Measurements from ENCODE around the gene THRSP. TPM values are rescaled to one million over a fixed set of nuclear protein-coding genes. Genes with fewer than 3 reads are reported as not detected.
"Not testable (repeated sequence)": the region's sequence is repeated elsewhere in the genome, so short reads cannot be mapped to it uniquely, and the experiment has no call there.

THRSP gene
- total RNA-seq, 2 experiments from 2014 or later: not detected

DNA sequence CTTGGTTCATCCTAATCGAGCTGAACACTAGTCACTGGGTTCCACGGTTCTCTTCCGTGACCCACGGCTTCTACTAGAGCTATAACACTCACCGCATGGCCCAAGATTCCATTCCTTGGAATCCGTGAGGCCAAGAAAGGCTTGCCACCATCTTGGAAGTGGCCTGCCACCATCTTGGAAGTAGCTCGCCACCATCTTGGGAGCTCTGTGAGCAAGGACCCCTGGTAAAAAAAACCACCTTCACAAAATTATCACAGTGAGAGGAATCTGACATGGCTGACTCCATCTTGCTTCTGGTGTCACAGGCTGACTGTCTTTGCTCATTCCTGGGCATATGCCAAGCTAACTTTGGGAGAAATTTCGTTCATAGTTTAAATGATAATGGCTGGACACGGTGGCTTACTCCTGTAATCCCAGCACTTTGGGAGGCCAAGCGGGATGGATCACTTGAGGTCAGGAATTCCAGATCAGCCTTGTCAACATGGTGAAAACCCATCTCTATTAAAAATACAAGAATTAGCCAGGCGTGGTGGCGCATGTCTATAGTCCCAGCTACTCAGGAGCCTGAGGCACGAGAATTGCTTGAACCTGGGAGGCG is 21.7 kb upstream of the THRSP start:
- Mint-ChIP-seq H3K27me3 (peaks cover 5% of the 10 kb centered on the region), H3K4me3 (no peak overlapping the region), H3K27ac (no peak overlapping the region), H3K36me3 (ENCODE audit: low read depth) (no peaks in the 10 kb centered on the region), H3K4me1 (peaks cover 20% of the 10 kb centered on the region), H3K9me3 (no peaks in the 10 kb centered on the region)
- POLR2A ChIA-PET: no interaction called here
- CTCF ChIA-PET: interaction anchor here (0.7 to 2.2 kb wide), 3 partner anchors 11 to 76 kb away, joined by 3 to 7 read pairs (median 3); no protein-coding TSS in a partner anchor
- DNase-seq: no peak

GRCh38 chr11:78044706-78045105 is 19.0 kb upstream of the THRSP start:
- DNase-seq: no peak
- no peaks in the 10 kb centered on the region for H3K9me3 Mint-ChIP-seq
- peaks cover 17% of the 10 kb centered on the region for H3K4me1 Mint-ChIP-seq
- H3K27me3 Mint-ChIP-seq: peaks cover 5% of the 10 kb centered on the region
- POLR2A ChIA-PET: no interaction called here
- CTCF ChIA-PET: interaction anchor here (1.3 to 2.1 kb wide), 5 partner anchors 9 to 520 kb away, joined by 3 to 9 read pairs (median 4); partner anchors contain the start of gene NDUFC2
- H3K4me3 Mint-ChIP-seq: no peak overlapping the region
- H3K27ac Mint-ChIP-seq: no peak overlapping the region
- no peaks in the 10 kb centered on the region for H3K36me3 Mint-ChIP-seq (ENCODE audit: low read depth)

DNA sequence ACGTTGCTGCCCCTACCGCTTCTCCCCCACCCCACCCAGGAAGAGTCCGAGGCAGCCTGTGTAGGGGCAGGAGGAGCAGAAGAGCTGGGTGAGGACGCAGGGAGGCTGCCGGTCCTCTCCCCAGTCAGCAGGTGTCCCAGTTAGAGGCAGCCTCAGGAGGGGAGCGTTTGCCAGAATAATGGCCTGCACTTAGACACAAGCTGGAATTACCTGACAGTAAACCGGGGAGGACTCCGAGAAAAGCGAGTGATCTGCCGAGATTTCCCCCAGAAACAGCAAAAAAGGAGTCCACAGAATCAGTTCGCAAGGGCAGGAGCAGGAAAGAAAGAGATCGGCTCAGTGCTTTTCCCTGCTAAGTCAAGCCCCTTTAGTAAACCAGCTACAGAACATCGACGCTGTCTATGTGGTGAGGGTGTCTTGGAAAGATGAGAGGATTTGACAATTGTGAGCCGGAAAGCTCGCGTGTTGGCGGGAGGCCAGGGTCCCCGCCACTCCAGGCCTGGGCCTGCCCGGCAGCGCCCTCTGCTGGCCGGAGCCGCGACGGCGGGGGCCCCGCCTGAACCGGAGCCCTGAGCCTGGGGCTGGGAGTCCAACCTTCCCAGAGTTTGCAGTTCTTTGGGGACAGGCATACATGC is 17.7 kb upstream of the THRSP start:
- Mint-ChIP-seq H3K27me3 (peaks cover 5% of the 10 kb centered on the region), H3K36me3 (ENCODE audit: low read depth) (no peaks in the 10 kb centered on the region), H3K27ac (no peak overlapping the region), H3K9me3 (no peaks in the 10 kb centered on the region), H3K4me3 (no peak overlapping the region), H3K4me1 (peaks cover 12% of the 10 kb centered on the region)
- DNase-seq: peak; percentile 68
- ChIA-PET POLR2A (no interaction called here), CTCF (interaction anchor here (0.7 to 2.1 kb wide), 15 partner anchors 9 to 144 kb away, joined by 3 to 9 read pairs (median 3); partner anchors contain the start of genes NDUFC2 and THRSP)

DNA sequence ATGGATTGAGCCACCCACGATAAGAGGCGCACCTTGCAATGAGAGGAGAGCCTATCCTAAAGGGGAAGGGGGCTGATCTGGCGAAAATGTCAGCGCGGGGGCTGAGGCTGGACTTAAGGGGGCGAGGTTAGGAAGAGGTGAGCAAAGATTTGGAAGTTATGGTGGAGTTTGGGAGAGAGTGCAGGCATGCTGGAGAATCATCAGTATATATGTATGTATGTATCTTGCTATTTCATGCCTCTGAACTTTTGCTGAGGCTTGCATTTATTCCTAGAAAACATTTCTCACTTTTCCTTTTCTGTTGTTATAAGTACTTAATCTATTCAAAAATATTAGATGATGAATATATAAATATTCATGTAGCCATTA is 17.2 kb upstream of the THRSP start:
- H3K9me3 Mint-ChIP-seq: no peaks in the 10 kb centered on the region
- no peaks in the 10 kb centered on the region for H3K36me3 Mint-ChIP-seq (ENCODE audit: low read depth)
- peaks cover 13% of the 10 kb centered on the region for H3K4me1 Mint-ChIP-seq
- ChIA-PET POLR2A (no interaction called here), CTCF (interaction anchor here (0.7 to 2.1 kb wide), 12 partner anchors 8 to 225 kb away, joined by 3 to 9 read pairs (median 4); partner anchors contain the start of genes AAMDC and NDUFC2)
- no peak overlapping the region for H3K4me3 Mint-ChIP-seq
- no peak for DNase-seq
- peaks cover 5% of the 10 kb centered on the region for H3K27me3 Mint-ChIP-seq
- H3K27ac Mint-ChIP-seq: no peak overlapping the region

DNA sequence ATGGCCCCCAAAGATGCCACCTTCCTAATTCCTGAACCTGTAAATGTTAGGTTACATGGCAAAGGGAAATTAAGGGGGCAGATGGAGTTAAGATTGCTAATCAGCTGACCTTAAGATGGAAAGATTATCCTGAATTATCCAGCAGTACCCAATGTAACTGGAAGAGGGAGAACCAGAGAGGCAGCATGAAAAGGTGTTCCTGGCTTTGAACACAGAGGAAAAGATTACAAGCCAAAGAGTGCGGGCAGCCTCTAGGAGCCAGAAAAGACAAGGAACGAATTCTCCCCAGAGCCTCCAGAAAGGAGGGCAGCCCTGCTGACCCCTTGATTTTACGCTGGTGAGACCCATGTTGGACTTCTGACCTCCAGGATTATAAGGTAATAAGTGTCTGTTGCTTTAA is 15.1 kb upstream of the THRSP start:
- no peaks in the 10 kb centered on the region for H3K36me3 Mint-ChIP-seq (ENCODE audit: low read depth)
- ChIA-PET CTCF (interaction anchor here (1.1 kb wide), 1 partner anchor 276 kb away, joined by 3 read pairs; no protein-coding TSS in a partner anchor), POLR2A (no interaction called here)
- peaks cover under 1% of the 10 kb centered on the region for H3K27me3 Mint-ChIP-seq
- peaks cover 13% of the 10 kb centered on the region for H3K4me1 Mint-ChIP-seq
- H3K27ac Mint-ChIP-seq: no peak overlapping the region
- no peak for DNase-seq
- H3K4me3 Mint-ChIP-seq: no peak overlapping the region
- no peaks in the 10 kb centered on the region for H3K9me3 Mint-ChIP-seq

- peaks cover 13% of the 10 kb centered on the region for H3K4me1 Mint-ChIP-seq
- H3K27me3 Mint-ChIP-seq: no peaks in the 10 kb centered on the region
- H3K27ac Mint-ChIP-seq: no peak overlapping the region
- no peak for DNase-seq
- CTCF ChIA-PET: no interaction called here
- no peaks in the 10 kb centered on the region for H3K9me3 Mint-ChIP-seq
- H3K36me3 Mint-ChIP-seq (ENCODE audit: low read depth): no peaks in the 10 kb centered on the region
- no peak overlapping the region for H3K4me3 Mint-ChIP-seq
- POLR2A ChIA-PET: no interaction called here
These were observed 14.3 kb upstream of the THRSP start for GRCh38 chr11:78049348-78049747.

DNA sequence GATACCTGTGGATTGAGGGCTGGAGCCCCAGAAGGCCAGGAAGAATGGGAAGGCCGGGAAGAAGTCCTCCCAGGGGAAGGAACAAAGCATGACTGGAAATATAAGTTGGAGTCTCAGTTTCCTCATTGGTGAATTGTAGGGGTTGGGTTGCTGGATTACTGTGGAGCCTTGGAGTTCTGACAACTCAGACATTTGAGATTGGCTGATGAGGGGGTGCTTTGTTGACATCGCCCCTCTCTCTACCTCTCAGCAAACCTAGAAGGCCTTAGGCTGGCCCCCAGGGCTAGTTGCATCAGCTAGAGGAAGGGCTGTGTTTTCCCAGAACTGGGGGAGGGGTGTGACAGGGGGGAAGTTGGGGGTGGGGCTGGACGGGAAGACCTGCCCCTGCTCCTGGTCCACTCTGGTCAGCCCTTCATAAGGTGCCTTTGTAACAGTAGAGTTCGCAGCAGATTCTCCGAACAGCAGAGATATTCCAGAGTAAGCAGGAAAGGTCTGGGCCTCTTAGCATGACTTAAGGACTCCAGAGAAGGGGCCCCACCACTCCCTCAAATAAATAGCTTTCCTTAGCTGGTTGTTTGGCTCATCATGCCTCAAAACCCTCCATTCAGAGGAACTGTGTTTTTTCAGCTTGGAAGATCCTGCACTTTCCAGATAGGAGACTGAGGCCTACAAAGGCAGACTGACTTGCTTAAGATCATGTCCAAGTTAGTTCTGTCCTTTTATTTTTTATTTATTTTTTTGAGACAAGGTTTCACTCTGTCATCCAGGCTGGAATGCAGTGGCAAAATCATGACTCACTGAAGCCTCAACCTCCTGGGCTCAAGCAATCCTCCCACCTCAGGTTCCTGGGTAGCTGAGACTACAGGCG is 12.5 kb upstream of the THRSP start:
- POLR2A ChIA-PET: no interaction called here
- Mint-ChIP-seq H3K36me3 (ENCODE audit: low read depth) (no peaks in the 10 kb centered on the region), H3K27me3 (no peaks in the 10 kb centered on the region), H3K4me3 (no peak overlapping the region), H3K27ac (no peak overlapping the region), H3K4me1 (peaks cover 7% of the 10 kb centered on the region), H3K9me3 (no peaks in the 10 kb centered on the region)
- no peak for DNase-seq
- CTCF ChIA-PET: interaction anchor here (0.5 to 0.6 kb wide), 3 partner anchors 14 to 583 kb away, joined by 3 to 4 read pairs (median 3); no protein-coding TSS in a partner anchor

- H3K9me3 Mint-ChIP-seq: no peaks in the 10 kb centered on the region
- no peaks in the 10 kb centered on the region for H3K36me3 Mint-ChIP-seq (ENCODE audit: low read depth)
- peaks cover 4% of the 10 kb centered on the region for H3K4me1 Mint-ChIP-seq
- no peaks in the 10 kb centered on the region for H3K27me3 Mint-ChIP-seq
- ChIA-PET CTCF (interaction anchor here (1.1 kb wide), 1 partner anchor 9 kb away, joined by 3 read pairs; no protein-coding TSS in a partner anchor), POLR2A (no interaction called here)
- H3K27ac Mint-ChIP-seq: no peak overlapping the region
- no peak overlapping the region for H3K4me3 Mint-ChIP-seq
- no peak for DNase-seq
These were observed 8.7 kb upstream of the THRSP start for GRCh38 chr11:78054971-78055370.

GRCh38 chr11:78056093-78056492 is 7.6 kb upstream of the THRSP start:
- no peaks in the 10 kb centered on the region for H3K27me3 Mint-ChIP-seq
- H3K4me3 Mint-ChIP-seq: no peak overlapping the region
- H3K9me3 Mint-ChIP-seq: no peaks in the 10 kb centered on the region
- H3K27ac Mint-ChIP-seq: no peak overlapping the region
- no peaks in the 10 kb centered on the region for H3K4me1 Mint-ChIP-seq
- POLR2A ChIA-PET: no interaction called here
- DNase-seq: no peak
- CTCF ChIA-PET: interaction anchor here (0.7 kb wide), 1 partner anchor 16 kb away, joined by 3 read pairs; no protein-coding TSS in a partner anchor
- no peaks in the 10 kb centered on the region for H3K36me3 Mint-ChIP-seq (ENCODE audit: low read depth)

- H3K27me3 Mint-ChIP-seq: no peaks in the 10 kb centered on the region
- no peaks in the 10 kb centered on the region for H3K36me3 Mint-ChIP-seq (ENCODE audit: low read depth)
- no peak overlapping the region for H3K27ac Mint-ChIP-seq
- H3K4me3 Mint-ChIP-seq: no peak overlapping the region
- ChIA-PET CTCF (no interaction called here), POLR2A (no interaction called here)
- no peak for DNase-seq
- H3K9me3 Mint-ChIP-seq: no peaks in the 10 kb centered on the region
- no peaks in the 10 kb centered on the region for H3K4me1 Mint-ChIP-seq
These were observed 6.1 kb upstream of the THRSP start for GRCh38 chr11:78057462-78058055.

- H3K9me3 Mint-ChIP-seq; POLR2A ChIA-PET; H3K4me1 Mint-ChIP-seq; H3K36me3 Mint-ChIP-seq (ENCODE audit: low read depth); H3K27me3 Mint-ChIP-seq; H3K27ac Mint-ChIP-seq; H3K4me3 Mint-ChIP-seq; DNase-seq: not testable (repeated sequence)
- CTCF ChIA-PET: interaction anchor here (1.2 kb wide), 1 partner anchor 13 kb away, joined by 6 read pairs; no protein-coding TSS in a partner anchor
These were observed 3.8 kb upstream of the THRSP start for GRCh38 chr11:78059749-78060328.

DNA sequence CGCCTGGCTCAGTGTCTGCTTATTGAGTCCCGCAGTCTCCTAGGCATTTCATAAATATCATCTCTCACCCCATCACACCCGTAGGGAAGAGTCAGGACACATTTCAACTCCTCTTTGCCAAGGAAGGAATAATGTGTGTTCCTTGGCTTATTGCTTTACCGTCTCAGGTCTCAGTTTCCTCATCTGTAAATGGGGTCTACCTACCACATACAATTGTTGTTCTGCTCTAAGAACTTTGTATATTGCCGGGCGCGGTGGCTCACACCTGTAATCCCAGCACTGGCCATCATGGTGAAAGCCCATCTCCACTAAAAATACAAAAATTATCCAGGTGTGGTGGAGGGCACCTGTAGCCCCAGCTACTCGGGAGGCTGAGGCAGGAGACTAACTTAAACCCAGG is 3.1 kb upstream of the THRSP start:
- H3K36me3 Mint-ChIP-seq (ENCODE audit: low read depth): peaks cover 6% of the 10 kb centered on the region
- H3K4me3 Mint-ChIP-seq: no peak overlapping the region
- no peaks in the 10 kb centered on the region for H3K4me1 Mint-ChIP-seq
- no peak overlapping the region for H3K27ac Mint-ChIP-seq
- DNase-seq: no peak
- CTCF ChIA-PET: interaction anchor here (0.9 to 1.1 kb wide), 2 partner anchors 14 to 503 kb away, joined by 3 to 6 read pairs; no protein-coding TSS in a partner anchor
- POLR2A ChIA-PET: no interaction called here
- no peaks in the 10 kb centered on the region for H3K9me3 Mint-ChIP-seq
- no peaks in the 10 kb centered on the region for H3K27me3 Mint-ChIP-seq
